IPS-20b (cell line): ENCODE data around the gene ARPC2.

ENCODE experiments used
- H3K27ac ChIP-seq: one replicate; pipeline ENCODE4 v1.5.1; 2013; ENCODE audit warnings: low read length
- H3K27me3 ChIP-seq: 2 replicates; pipeline ENCODE4 v1.6.1; 2013; ENCODE audit warnings: mild to moderate bottlenecking, low read length, inconsistent platforms; ENCODE audit not compliant: insufficient read depth
- H3K36me3 ChIP-seq: 2 replicates; pipeline ENCODE4 v1.6.1; 2013; ENCODE audit warnings: low read depth, mild to moderate bottlenecking, inconsistent platforms, low read length, moderate library complexity; ENCODE audit not compliant: insufficient read depth
- H3K4me1 ChIP-seq: 2 replicates; pipeline ENCODE4 v1.6.1; 2013; ENCODE audit warnings: mild to moderate bottlenecking, control low read depth, inconsistent platforms, low read length, moderate library complexity; ENCODE audit not compliant: insufficient read depth
- H3K4me3 ChIP-seq: 2 replicates; pipeline ENCODE4 v1.5.1; 2013; ENCODE audit warnings: mild to moderate bottlenecking, low read length, inconsistent platforms
- H3K9ac ChIP-seq: 2 replicates; pipeline ENCODE4 v1.6.1; 2013; ENCODE audit warnings: low read depth, mild to moderate bottlenecking, inconsistent platforms, low read length, moderate library complexity
- H3K9me3 ChIP-seq: 2 replicates; pipeline ENCODE4 v1.6.1; 2013; ENCODE audit warnings: mild to moderate bottlenecking, low read depth, low read length, inconsistent platforms; ENCODE audit not compliant: insufficient read depth

The ARPC2 gene

DNA sequence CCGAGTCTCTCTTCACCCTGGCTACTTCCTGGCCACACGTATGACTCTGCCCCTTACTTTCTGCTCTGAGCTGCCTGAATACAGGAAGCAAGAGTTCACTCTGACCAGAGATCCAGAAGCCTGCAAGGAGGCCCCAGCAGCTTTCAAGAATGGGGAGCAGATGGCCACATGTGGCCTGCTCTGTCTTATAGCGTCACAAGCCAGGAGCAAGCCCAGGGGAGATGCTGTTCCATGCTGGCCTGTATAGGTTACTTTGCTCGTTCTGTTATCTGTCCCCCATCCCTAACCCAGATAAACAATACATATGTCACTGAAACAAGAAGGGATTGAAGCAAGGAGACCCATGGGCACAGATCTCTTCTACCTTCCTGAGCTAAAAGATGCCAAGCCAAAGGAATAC lies 57.6 kb downstream of the ARPC2 start:
- H3K36me3 ChIP-seq, result peaks cover 44% of the 10 kb centered on the region
- no peak overlapping the region for H3K4me3 ChIP-seq
- H3K4me1 ChIP-seq, result peaks cover 8% of the 10 kb centered on the region
- no peak overlapping the region for H3K9ac ChIP-seq
- no peaks in the 10 kb centered on the region for H3K9me3 ChIP-seq
- H3K27ac ChIP-seq, result no peak overlapping the region
- H3K27me3 ChIP-seq, result no peaks in the 10 kb centered on the region

DNA sequence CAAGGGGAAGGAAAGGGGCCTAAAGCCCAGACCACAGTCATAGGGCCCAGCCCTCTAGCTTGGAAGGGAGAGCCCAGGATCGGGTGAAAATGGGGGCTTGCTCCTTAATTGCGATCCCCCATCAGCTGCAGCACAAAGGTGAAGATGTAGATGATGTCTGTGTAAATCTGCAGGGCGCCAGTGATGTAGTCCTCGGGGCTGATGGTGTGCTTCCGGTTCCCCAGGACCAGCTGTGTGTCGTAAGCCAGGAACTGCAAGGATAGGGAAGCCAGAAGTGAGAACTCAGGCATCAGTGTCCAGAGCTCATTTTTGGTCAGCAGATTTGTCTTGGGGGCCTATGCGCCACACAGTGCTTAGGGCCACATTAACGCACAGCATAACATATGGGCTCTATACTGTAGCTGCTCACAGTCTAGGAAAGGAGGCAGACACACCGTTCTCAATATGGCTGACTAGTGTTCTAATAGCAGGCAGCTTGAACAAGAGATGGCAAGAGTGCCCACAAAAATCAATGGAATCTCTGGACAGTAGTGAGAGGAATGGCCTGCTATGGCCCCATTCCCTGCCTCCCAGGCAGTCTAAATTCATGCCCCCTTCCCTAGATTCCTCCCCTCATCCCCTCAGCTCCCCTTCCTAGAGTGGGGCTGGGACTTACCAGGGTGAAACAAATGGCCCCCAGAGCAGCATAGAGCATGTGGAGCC lies 58.5 kb downstream of the ARPC2 start:
- peaks cover 8% of the 10 kb centered on the region for H3K4me1 ChIP-seq
- no peak overlapping the region for H3K27ac ChIP-seq
- H3K36me3 ChIP-seq, result peaks cover 48% of the 10 kb centered on the region
- no peak overlapping the region for H3K9ac ChIP-seq
- no peak overlapping the region for H3K4me3 ChIP-seq
- H3K27me3 ChIP-seq, result no peaks in the 10 kb centered on the region
- no peaks in the 10 kb centered on the region for H3K9me3 ChIP-seq

DNA sequence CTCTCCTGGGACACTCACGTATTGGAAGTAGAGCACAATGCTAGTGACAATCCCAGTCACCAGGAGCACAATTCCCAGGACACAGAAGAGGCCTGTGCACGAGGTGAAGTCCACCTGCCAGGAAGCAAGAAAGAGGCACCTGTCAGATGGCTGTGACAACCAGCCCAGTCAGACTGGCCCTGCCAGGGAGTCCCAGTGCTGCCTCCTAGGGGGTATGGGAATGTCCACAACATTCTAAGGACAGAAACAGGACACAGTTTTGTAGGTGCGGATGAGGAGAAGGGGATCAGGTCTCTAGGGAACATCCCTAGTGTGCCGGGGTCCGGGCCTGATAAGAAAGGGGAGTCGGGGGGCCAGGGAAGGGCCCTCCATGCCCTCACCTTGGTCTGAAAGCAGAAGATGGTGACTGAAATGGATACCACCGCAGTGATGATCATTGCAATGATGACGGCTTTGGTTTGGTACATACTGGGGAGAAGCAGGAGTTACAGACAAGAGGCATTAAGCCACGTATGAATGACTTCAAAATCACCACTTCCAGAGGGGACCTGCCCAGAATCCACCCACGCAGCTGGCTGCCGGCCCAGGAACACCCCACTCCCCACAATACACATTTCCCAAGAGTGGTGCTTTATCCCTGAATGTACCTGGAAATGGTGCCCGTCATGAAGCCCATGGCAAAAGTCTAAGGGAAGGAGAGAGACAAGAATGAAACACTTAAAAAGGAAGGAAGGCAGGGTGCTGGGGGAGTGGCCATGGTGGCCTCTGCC lies 60.2 kb downstream of the ARPC2 start:
- Histone ChIP-seq H3K9me3 (no peaks in the 10 kb centered on the region), H3K9ac (no peak overlapping the region), H3K4me3 (no peak overlapping the region), H3K27ac (no peak overlapping the region), H3K4me1 (no peaks in the 10 kb centered on the region), H3K36me3 (peaks cover 48% of the 10 kb centered on the region), H3K27me3 (no peaks in the 10 kb centered on the region)

DNA sequence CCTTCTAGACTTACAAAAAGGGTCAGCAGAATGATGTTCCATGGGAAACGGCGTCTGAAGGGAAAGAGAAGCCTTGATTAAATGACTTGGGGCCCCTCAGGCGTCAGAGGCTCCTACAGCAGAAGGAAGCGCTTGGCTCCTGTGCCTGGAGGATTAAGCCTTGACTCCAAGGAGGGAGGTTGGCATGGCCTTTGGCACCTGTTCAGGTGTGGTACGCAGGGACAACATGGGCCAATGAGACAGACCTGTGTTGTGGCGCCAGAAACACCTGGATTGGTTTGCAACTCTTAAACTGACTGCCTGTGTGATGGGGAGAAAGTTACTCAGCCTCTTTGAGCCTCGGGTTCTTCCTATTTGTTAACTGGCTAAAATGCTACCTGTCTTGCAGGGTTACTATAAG lies 60.9 kb downstream of the ARPC2 start:
- H3K4me3 ChIP-seq, result no peak overlapping the region
- H3K9ac ChIP-seq, result no peak overlapping the region
- H3K9me3 ChIP-seq, result no peaks in the 10 kb centered on the region
- H3K27ac ChIP-seq, result no peak overlapping the region
- no peaks in the 10 kb centered on the region for H3K27me3 ChIP-seq
- peaks cover 48% of the 10 kb centered on the region for H3K36me3 ChIP-seq
- no peaks in the 10 kb centered on the region for H3K4me1 ChIP-seq

DNA sequence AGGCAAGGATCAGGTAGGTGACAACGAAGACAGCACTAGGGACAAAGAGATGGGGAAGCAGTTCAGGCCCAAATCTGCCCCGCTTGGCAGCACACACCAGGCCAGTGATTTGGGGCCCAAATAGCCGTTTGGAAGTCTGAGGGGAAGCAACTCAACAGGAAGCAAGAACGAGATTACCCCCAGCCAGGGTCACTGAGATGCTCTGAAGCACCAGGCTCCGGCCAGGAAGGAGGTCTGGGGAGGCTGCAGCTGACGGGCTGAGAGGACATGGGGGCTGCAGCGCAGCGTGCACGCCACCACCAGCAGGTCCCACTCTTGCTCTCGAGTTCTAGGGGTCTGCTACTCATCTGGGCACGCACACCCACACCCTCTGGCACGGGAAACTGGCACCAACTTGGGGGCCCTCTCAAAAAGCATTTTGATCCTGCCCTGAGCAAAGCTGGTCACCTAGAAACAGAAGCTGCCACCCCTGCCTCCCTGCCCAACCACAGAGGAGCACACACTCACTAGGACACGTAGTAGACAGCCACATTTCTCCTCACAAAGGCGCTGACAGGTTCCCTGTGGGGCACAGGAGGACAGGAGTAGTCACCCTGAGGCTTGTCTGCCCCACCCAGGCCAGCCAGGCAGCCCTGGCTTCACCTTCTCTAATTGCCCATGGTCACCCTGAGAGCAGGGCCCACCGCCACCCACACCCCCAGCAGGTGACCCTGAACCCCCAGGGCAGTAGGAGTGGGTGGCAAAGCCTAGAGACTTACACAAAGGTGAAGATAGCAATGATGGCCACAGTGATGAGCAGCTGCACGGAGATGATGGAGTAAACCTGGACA lies 61.8 kb downstream of the ARPC2 start:
- Histone ChIP-seq H3K36me3 (peaks cover 46% of the 10 kb centered on the region), H3K27ac (no peak overlapping the region), H3K9ac (no peak overlapping the region), H3K4me1 (no peaks in the 10 kb centered on the region), H3K9me3 (no peaks in the 10 kb centered on the region), H3K4me3 (no peak overlapping the region), H3K27me3 (no peaks in the 10 kb centered on the region)

- H3K27ac ChIP-seq, result no peak overlapping the region
- no peak overlapping the region for H3K4me3 ChIP-seq
- H3K4me1 ChIP-seq, result no peaks in the 10 kb centered on the region
- H3K9ac ChIP-seq, result no peak overlapping the region
- peaks cover 30% of the 10 kb centered on the region for H3K36me3 ChIP-seq
- H3K9me3 ChIP-seq, result no peaks in the 10 kb centered on the region
- no peaks in the 10 kb centered on the region for H3K27me3 ChIP-seq
Measured at GRCh38 chr2:218280260-218280870, 63.4 kb downstream of the ARPC2 start.

DNA sequence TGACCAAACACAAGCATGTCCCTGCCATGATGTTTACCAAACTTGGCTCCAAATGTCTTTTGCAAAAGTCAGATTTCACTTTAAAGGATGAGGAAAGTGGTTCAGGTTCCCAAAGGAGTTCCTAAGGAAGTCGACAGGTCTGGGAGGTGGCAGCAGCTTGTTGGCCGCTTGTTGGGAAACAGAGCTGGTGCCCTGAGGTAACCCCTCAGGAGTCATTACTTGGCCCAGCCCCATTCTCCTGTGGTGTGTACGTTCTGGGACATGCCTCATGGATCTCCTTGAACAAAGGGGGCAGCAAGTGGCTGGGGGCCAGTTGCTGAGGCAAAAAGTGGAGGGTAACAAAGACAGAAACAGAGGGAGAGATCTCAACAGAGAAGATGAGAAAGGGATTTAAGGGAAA lies 64.5 kb downstream of the ARPC2 start:
- no peak overlapping the region for H3K27ac ChIP-seq
- H3K27me3 ChIP-seq, result no peaks in the 10 kb centered on the region
- H3K9me3 ChIP-seq, result no peaks in the 10 kb centered on the region
- no peak overlapping the region; the same call in 1 of the 2 replicates for H3K9ac ChIP-seq
- peaks cover 21% of the 10 kb centered on the region for H3K36me3 ChIP-seq
- H3K4me3 ChIP-seq, result no peak overlapping the region
- H3K4me1 ChIP-seq, result no peaks in the 10 kb centered on the region

DNA sequence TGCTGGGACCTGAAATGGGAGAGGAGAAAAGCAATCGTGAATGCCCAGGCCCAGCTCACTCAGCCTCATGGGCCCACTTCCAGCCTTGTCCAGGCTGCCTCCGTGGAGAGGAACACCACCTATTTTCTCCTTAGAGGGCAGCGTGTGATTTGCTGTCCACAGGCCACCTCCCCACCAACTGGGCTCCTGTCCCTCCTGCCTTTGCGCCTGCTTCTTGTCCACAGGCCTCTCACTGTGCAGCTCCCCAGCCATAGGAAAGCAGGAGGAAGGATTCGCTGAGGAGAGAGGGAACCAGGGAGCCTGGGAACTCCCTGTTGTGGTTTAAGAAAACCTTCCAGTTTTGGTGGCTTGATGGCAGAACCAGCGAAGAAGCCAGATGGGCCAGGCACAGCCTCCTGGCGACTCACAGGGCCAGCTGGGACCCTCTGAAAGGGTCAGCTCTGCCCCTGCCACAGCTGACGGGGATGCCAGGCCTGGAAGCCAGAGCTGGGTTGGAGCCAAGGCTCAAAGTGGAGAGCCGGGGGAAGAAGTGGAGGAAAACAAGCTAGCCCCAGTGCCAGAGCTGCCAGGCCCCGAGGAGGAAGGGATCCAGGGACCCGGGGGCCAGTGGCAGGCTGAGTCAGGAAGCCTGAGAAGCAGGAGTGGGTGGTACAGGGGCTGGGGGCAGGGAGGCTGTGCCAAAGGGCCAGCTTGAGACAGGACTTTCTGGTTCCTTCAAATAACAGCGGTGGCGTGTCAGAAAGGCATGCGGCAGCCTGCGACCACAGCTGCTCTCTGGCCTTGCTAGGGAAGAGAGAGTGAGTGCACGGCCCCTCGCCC lies 65.4 kb downstream of the ARPC2 start:
- Histone ChIP-seq H3K9ac (no peak overlapping the region), H3K27me3 (no peaks in the 10 kb centered on the region), H3K9me3 (no peaks in the 10 kb centered on the region), H3K27ac (no peak overlapping the region), H3K36me3 (peaks cover 14% of the 10 kb centered on the region), H3K4me3 (no peak overlapping the region), H3K4me1 (peaks cover 5% of the 10 kb centered on the region)

- no peak overlapping the region for H3K9ac ChIP-seq
- no peak overlapping the region for H3K4me3 ChIP-seq
- H3K4me1 ChIP-seq, result peaks cover 5% of the 10 kb centered on the region
- H3K27ac ChIP-seq, result no peak overlapping the region
- peaks cover 7% of the 10 kb centered on the region; the same call in 1 of the 2 replicates for H3K36me3 ChIP-seq
- no peaks in the 10 kb centered on the region for H3K9me3 ChIP-seq
- H3K27me3 ChIP-seq, result no peaks in the 10 kb centered on the region
Measured at GRCh38 chr2:218284106-218284811, 67.3 kb downstream of the ARPC2 start.

- H3K4me3 ChIP-seq, result no peak overlapping the region
- H3K4me1 ChIP-seq, result peaks cover 11% of the 10 kb centered on the region
- no peaks in the 10 kb centered on the region for H3K36me3 ChIP-seq
- H3K9me3 ChIP-seq, result no peaks in the 10 kb centered on the region
- H3K27ac ChIP-seq, result no peak overlapping the region
- H3K27me3 ChIP-seq, result no peaks in the 10 kb centered on the region
- no peak overlapping the region for H3K9ac ChIP-seq
Measured at GRCh38 chr2:218285604-218286003, 68.6 kb downstream of the ARPC2 start.
